AG09319 (cell line): ENCODE measurements around the gene DIP2C.

ENCODE experiments used
- DNase-seq: peaks from one replicate; pipeline ENCODE4 v3.0.0-alpha.2; 2010; ENCODE audit warnings: low read depth; ENCODE audit errors: extremely low read depth
- TF ChIP-seq, protein P1 (sequence below): IDR thresholded peaks from 2 replicates; pipeline ENCODE4 v1.5.1; 2011; ENCODE audit warnings: low read depth, mild to moderate bottlenecking, inconsistent platforms, low read length, moderate library complexity

Gene DIP2C

DNA sequence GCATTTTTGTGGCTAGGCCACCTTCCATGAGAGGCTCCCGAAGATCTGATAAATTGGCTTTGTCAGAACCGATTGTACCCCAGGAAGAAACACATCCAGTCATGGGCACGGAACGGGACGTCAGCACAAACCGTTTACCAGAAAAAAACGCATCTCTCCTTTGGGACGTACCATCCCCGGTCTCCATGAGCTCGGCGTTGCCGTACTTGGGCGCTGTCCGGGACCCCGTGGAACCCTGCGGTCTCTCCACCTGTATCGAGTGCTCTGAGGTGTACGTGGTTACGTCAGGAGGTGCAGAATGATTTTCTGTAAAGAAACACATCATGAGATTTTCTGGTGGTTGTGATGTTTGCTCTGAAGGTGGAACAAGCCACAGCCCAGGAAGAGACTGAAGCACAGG, 270.6 kb downstream of the DIP2C start:
- TF ChIP-seq, protein P1, sequence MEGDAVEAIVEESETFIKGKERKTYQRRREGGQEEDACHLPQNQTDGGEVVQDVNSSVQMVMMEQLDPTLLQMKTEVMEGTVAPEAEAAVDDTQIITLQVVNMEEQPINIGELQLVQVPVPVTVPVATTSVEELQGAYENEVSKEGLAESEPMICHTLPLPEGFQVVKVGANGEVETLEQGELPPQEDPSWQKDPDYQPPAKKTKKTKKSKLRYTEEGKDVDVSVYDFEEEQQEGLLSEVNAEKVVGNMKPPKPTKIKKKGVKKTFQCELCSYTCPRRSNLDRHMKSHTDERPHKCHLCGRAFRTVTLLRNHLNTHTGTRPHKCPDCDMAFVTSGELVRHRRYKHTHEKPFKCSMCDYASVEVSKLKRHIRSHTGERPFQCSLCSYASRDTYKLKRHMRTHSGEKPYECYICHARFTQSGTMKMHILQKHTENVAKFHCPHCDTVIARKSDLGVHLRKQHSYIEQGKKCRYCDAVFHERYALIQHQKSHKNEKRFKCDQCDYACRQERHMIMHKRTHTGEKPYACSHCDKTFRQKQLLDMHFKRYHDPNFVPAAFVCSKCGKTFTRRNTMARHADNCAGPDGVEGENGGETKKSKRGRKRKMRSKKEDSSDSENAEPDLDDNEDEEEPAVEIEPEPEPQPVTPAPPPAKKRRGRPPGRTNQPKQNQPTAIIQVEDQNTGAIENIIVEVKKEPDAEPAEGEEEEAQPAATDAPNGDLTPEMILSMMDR = no peak
- DNase-seq = no peak

DNA sequence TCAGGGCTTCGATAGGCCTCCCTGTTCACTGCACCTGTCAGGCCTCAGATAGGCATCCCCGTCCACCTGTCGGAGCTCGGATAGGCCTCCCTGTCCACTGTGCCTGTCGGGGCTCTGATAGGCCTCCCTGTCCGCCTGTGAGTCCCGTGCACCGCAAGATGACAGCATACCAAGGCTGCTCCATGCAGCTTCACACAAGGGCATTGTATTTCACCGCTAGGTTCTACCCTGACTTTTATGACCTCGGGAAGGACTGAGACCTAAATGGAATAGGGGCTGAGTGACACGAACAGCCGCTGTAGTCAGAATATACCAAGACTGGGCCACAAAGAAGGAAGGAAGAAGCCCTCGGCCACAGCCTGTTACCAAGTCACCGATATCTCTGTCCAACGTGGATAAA, 271.2 kb downstream of the DIP2C start:
- TF ChIP-seq, protein P1 = no peak
- no peak for DNase-seq

DNA sequence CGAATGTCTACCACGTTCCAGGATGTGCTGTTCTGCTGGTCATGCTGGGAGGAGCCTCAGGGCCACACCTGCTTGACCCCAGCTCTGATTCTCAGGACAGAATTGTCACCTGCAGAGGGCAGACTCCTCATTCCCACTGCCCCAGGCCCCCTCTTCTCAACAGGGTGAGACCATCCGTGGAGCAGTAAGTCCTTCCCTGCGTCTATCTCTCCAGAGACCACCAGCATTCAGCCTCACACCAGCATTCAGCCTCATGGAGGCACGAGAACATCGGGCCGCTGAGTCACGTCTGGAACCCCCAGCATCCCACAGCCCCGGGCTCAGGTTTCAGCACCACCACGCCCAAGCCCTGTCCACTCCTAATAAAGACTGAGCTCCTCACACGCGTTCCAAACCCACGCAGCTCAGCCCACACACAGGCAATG, 273.4 kb downstream of the DIP2C start:
- TF ChIP-seq, protein P1 = no peak
- DNase-seq = no peak

DNA sequence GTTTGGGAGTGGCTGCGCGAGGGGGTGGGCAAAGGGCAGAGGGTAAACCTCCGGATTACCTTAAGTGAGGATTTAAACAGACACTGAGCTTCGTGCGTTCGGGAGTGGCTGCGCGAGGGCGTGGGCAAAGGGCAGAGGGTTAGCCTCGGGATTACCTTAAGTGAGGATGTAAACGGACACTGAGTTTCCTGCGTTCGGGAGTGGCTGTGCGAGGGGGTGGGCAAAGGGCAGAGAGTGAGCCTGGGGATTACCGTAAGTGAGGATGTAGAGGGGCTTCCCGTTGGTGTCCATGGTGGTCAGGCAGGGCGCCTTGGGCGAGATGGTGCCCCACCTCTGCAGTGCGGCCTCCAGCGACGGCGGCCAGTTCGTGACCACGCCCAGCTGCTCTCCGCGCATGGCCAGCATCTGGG, 275.8 kb downstream of the DIP2C start:
- TF ChIP-seq, protein P1 = no peak
- no peak for DNase-seq

GRCh38 chr10:412109-412508, 277.4 kb downstream of the DIP2C start:
- no peak for DNase-seq
- TF ChIP-seq, protein P1 = no peak

GRCh38 chr10:411603-412002, 277.9 kb downstream of the DIP2C start:
- DNase-seq = no peak
- TF ChIP-seq, protein P1 = no peak

DNA sequence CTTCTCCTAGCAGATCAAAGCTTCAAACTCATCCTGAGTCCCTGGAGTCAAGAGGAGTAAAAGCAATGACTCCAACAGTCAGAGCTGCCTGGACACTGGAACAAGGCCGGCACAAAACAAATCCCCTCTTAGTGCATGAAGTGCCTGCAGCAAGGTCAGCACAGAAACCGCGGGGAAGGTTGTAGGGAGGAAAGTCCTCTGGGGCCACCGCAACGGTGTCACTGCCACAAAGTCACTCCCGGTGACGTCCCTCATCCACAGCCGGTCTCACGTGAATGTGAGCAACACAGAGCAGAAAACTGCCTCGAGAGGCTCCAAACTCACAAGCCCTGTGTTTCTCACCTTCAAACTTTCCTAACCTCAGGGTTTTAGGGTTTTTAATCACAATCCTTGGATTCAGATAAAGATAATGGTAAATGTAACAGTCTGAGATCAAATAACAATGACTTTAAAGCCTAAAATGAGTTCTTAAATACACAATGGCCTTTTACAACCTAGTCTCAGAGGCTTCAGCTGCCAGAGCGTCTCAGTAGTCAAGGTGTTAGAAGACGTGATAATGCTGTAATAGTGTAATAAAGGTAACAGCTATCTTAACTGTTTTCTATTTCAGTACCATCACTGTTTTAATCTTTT, 279.9 kb downstream of the DIP2C start:
- no peak for DNase-seq

More for the DNA sequence above, 279.9 kb downstream of the DIP2C start:
- TF ChIP-seq, protein P1 = no peak
